K562 (cell line): ENCODE data around the gene NCOA4. TPM values are rescaled to one million over a fixed set of nuclear protein-coding genes. Genes with fewer than 3 reads are reported as not detected.

ENCODE experiments used
- CREB5 ChIP-seq: fragments of 250-450 bp; sonication (Bioruptor Pico); IDR thresholded peaks from 2 replicates; pipeline ENCODE4 v1.5.0; 2020; ENCODE audit warnings: mild to moderate bottlenecking
- DMBX1 ChIP-seq: fragments of 250-450 bp; sonication (Bioruptor Pico); IDR thresholded peaks from 2 replicates; pipeline ENCODE4 v1.8.0; 2022; ENCODE audit warnings: inconsistent platforms, mild to moderate bottlenecking, moderate library complexity, borderline replicate concordance
- GTF2B ChIP-seq: IDR thresholded peaks from 2 replicates; pipeline ENCODE4 v1.6.1; 2011; ENCODE audit not compliant: insufficient read length; ENCODE audit errors: extremely low read depth
- HLTF ChIP-seq: fragments of 450-650 bp; IDR thresholded peaks from 2 replicates; pipeline ENCODE4 v1.6.1; 2016
- HMBOX1 ChIP-seq: sonication (generic); IDR thresholded peaks from 2 replicates; pipeline ENCODE4 v1.6.1; 2016
- PBX2 ChIP-seq, 2 experiments: IDR thresholded peaks in 1 of 2; conservative IDR thresholded peaks in 1 of 2; 2 replicates each; pipeline ENCODE4 v1.6.1; 2016; ENCODE audit warnings: low read depth in 2 of 2, mild to moderate bottlenecking in 1 of 2, missing compliant biosample characterization in 1 of 2, missing genetic modification characterization in 1 of 2, moderate library complexity in 1 of 2
- PCBP1 ChIP-seq: fragments of 200-400 bp; formaldehyde crosslinking; IDR thresholded peaks from 2 replicates; pipeline ENCODE4 v1.6.1; 2018; ENCODE audit warnings: mild to moderate bottlenecking, low read depth, low read length; ENCODE audit not compliant: poor library complexity, severe bottlenecking
- PYGO2 ChIP-seq: fragments of 450-650 bp; IDR thresholded peaks from 2 replicates; pipeline ENCODE4 v1.6.1; 2016; ENCODE audit warnings: mild to moderate bottlenecking, missing genetic modification characterization, moderate library complexity, missing compliant biosample characterization
- SIRT6 ChIP-seq: IDR thresholded peaks from one replicate; pipeline ENCODE4 v1.6.1; 2012; ENCODE audit warnings: low read depth, mild to moderate bottlenecking, control low read depth, inconsistent platforms, low read length, moderate library complexity
- SP1 ChIP-seq: sonication (generic); formaldehyde crosslinking; IDR thresholded peaks from 2 replicates; pipeline ENCODE4 v1.8.1; 2022; ENCODE audit warnings: mild to moderate bottlenecking, missing genetic modification reagents
- SUPT5H ChIP-seq: fragments of 450-650 bp; IDR thresholded peaks from 2 replicates; pipeline ENCODE4 v1.6.1; 2016
- THAP7 ChIP-seq: fragments of 250-450 bp; sonication (Bioruptor Pico); IDR thresholded peaks from 2 replicates; pipeline ENCODE4 v1.5.0; 2021
- TSHZ1 ChIP-seq: fragments of 250-450 bp; sonication (Bioruptor Pico); IDR thresholded peaks from 2 replicates; pipeline ENCODE4 v1.4.0; 2020; ENCODE audit warnings: mild to moderate bottlenecking, moderate library complexity
- ZFPM2 ChIP-seq: fragments of 250-450 bp; sonication (Bioruptor Pico); IDR thresholded peaks from 2 replicates; pipeline ENCODE4 v1.5.1; 2022; ENCODE audit warnings: mild to moderate bottlenecking
- ZNF174 ChIP-seq: fragments of 250-450 bp; sonication (Bioruptor Pico); IDR thresholded peaks from 2 replicates; pipeline ENCODE4 v1.4.0; 2020; ENCODE audit warnings: mild to moderate bottlenecking
- ZNF3 ChIP-seq: fragments of 250-450 bp; sonication (Bioruptor Pico); IDR thresholded peaks from 2 replicates; pipeline ENCODE4 v1.5.0; 2021; ENCODE audit warnings: mild to moderate bottlenecking, moderate library complexity
- ZNF311 ChIP-seq: fragments of 250-450 bp; sonication (Bioruptor Pico); IDR thresholded peaks from 2 replicates; pipeline ENCODE4 v1.4.0; 2020; ENCODE audit warnings: mild to moderate bottlenecking, moderate library complexity
- ZNF436 ChIP-seq: fragments of 250-450, 450-650 bp; sonication (Bioruptor Pico); formaldehyde crosslinking; IDR thresholded peaks from 2 replicates; pipeline ENCODE4 v1.7.0; 2020; ENCODE audit warnings: mild to moderate bottlenecking
- ZNF584 ChIP-seq: fragments of 200-800 bp; sonication (Bioruptor generic); IDR thresholded peaks from 2 replicates; pipeline ENCODE4 v1.6.1; 2016; ENCODE audit warnings: low read depth, mild to moderate bottlenecking, missing genetic modification characterization, missing compliant biosample characterization
- polyA plus RNA-seq, 8 experiments: library from polyadenylated mRNA; depleted of rRNA in 4 of 8; stranded (reverse) in 5 of 8; unstranded in 3 of 8; fragments of >200 nt; fragmentation: Nextera tagmentation in 2 of 8; fragmentation: Illumina TruSeq in 1 of 8; extraction: Ambion mirVana in 2 of 8; extraction: Trizol in 1 of 8; gene quantifications; 2 replicates each; pipeline versions ENCODE4 v1.2.1 to v1.2.3, GENCODE V29; 2011 to 2014; ENCODE audit warnings: inconsistent platforms in 1 of 8, missing spikeins in 1 of 8
- total RNA-seq, 7 experiments: library from RNA; depleted of rRNA in 6 of 7; stranded (reverse); fragments of >200 nt in 6 of 7; fragmentation: Illumina TruSeq in 2 of 7; extraction: Trizol in 2 of 7; gene quantifications; 2 replicates each; pipeline versions ENCODE4 v1.2.1 to v1.2.3, GENCODE V29; 2011 to 2021; ENCODE audit warnings: low replicate concordance in 1 of 7

NCOA4 gene
- total and polyA plus RNA-seq, 9 of the 15 experiments (the other 6 are each of a cell fraction or from before 2014, with no cell fraction given), result 89.8 to 283 (median 181) TPM

GRCh38 chr10:46020344-46020657 is 10.1 kb downstream of the NCOA4 start (continued):
- TF ChIP-seq THAP7 (CRISPR knock-in tag) (no peak), PYGO2 (tag) (no peak), TSHZ1 (CRISPR knock-in tag) (no peak), SIRT6 (no peak), SP1 (CRISPR knock-in tag) (no peak), HMBOX1 (peak; percentile 77; the same call in 1 of the 2 replicates), GTF2B (no peak), DMBX1 (CRISPR knock-in tag) (0 out of 2 replicates have a peak, but pooled peaks have one; percentile 12), CREB5 (CRISPR knock-in tag) (no peak), ZFPM2 (CRISPR knock-in tag) (no peak), PCBP1 (no peak), PBX2 (CRISPR knock-in tag; IDR thresholded peaks at IDR 0.05; ENCODE audit: low read depth) (no peak), PBX2 (tag; conservative IDR thresholded peaks at IDR 0.05; ENCODE audit: low read depth) (peak; percentile 88), HLTF (no peak), ZNF436 (CRISPR knock-in tag) (no peak), ZNF311 (CRISPR knock-in tag) (no peak), ZNF584 (CRISPR knock-in tag) (no peak), ZNF174 (CRISPR knock-in tag) (no peak), SUPT5H (no peak), ZNF3 (CRISPR knock-in tag) (no peak)
